HG03097 (cell line): ENCODE data around the gene CDK14.
"Not testable (repeated sequence)": the region's sequence is repeated elsewhere in the genome, so short reads cannot be mapped to it uniquely, and the experiment has no call there.

Experiments
- ATAC-seq: cut with Tn5 transposase; IDR thresholded peaks from one replicate; pipeline ENCODE4 v1.9.1; 2021; ENCODE audit not compliant: unreplicated experiment, low FRiP score

CDK14 gene

GRCh38 chr7:90626013-90626412, 29.9 kb downstream of the CDK14 start:
- no peak for ATAC-seq

GRCh38 chr7:90629297-90629918, 33.3 kb downstream of the CDK14 start:
- peak; percentile 74 for ATAC-seq

DNA sequence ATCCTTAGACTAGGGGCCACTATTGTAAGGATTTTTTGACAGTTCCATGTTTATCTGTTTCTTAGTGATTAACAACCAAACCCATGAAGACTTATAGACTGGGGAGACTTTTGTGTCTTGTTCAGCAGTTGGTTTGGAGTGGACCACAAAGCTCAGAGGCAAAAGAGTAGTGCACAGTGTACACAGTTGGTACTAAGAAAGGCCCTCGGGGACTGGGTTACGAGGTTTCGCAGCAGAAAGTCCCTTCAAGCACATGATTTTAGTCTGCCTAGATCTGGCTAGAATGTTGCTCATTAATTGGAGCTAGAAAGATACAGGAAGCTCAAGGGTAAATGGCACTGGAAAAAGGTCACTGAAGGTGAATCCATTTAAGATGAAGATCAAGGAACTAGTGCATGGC, 35.4 kb downstream of the CDK14 start:
- no peak for ATAC-seq

- not testable (repeated sequence) for ATAC-seq
These were observed 43.6 kb downstream of the CDK14 start for GRCh38 chr7:90639683-90640082.

GRCh38 chr7:90642978-90643377, 46.9 kb downstream of the CDK14 start:
- no peak for ATAC-seq

GRCh38 chr7:90645784-90646183, 49.7 kb downstream of the CDK14 start:
- ATAC-seq, result peak; percentile 57

- peak; percentile 46 for ATAC-seq
These were observed 52.0 kb downstream of the CDK14 start for GRCh38 chr7:90648107-90648506.

DNA sequence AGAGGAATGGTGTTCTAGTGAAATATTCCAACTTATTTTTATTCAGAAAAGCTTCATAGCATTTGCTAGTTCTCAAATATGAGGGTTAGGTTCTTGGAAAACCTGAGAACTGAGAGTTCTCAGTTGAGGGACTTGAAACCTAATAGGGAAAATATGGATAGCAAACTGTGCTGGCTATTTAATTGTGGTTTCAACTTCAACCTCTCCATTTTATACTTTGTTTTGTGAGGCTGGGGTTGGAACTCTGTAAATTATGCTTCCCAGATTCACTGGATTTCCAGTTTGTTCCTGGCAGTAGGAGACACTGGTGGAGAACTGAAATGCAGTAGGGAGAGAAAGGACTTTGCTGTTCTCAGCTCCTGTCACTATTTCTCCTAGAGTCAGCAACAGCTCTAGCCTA, 52.7 kb downstream of the CDK14 start:
- ATAC-seq, result no peak

DNA sequence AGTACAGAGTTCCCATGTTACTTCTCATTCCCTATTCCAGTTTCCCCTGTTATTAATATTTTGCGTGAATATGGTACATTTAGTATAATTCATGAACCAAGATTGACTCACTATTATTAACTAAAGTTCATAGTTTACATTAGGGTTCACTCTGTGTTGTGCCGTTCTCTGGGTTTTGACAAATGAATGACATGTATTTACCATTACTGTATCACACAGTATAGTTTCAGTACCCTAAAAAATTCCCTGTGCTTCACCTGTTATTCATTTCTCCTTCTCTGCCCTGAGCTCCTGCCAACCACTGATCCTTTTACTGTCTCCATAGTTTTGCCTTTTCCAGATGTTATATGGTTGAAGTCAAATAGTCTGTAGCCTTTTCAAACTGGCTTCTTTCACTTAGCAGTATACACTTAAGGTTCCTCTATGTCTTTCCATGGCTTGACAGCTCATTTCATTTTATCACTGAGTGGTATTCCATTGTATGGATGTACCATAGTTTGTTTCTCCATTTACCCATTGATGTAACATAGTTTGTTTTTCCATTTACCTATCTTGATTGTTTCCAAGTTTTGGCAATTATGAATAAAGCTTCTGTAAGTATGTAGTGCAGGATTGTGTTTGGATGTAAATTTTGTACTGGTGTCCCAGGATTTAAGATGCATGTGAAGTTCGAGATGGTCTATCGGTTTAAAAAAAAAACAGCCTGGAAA, 58.8 kb downstream of the CDK14 start:
- ATAC-seq, result no peak

DNA sequence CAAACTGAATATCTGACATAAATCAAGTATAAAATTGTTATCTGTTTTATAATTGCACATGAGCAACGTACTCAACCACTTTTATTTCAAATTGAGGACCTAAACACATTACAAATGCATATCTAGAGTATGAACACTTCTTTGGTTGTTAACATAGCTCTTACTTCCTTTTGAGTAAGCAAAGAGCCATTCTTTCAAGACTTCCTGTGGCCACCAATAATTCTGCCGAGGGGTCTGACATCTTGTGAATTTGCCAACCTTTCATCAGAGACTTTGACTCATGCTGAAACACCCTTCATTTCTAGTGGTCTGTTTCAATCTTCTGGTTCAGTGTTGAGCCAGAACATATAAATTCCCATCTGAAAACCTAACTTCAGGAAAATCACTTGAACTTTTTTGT, 59.4 kb downstream of the CDK14 start:
- peak; percentile 75 for ATAC-seq

DNA sequence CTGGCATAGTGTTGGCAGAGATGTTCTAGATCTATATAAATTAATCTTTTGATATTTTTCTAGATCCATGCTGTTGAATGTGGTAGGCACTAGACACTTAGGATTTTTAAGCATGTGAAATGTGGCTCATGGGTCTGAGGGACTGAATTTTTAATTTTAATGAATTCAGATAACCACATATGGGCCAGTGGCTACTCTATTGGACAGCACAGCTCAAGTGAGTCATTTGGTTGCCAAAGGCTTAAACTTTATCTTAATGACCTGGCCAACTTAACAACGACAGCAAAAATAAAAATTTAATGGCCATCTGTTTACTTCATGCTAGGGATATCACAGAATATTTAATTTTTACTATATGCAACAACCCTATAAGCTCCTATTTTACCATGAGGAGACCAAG, 61.4 kb downstream of the CDK14 start:
- no peak for ATAC-seq

GRCh38 chr7:90660100-90660499, 64.0 kb downstream of the CDK14 start:
- no peak for ATAC-seq

DNA sequence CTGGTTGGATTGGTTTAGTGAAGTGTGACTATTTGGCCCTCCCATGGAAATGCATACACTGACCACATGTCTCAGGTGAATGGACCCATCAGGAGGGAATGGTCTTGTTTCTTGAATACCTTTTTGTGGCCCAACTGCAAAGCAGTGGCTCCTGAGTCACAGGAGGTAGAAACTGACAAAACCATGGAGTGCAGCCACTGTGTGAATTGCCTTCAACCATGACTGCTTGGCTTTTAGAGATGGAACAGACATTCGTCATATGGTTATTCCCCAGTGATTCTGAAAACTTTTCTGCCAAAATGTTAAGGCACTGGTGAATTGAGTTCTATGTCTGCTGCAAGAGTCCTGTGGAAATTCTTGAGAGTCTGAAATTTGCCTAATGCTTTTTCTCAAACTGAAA, 64.7 kb downstream of the CDK14 start:
- peak; percentile 63 for ATAC-seq

DNA sequence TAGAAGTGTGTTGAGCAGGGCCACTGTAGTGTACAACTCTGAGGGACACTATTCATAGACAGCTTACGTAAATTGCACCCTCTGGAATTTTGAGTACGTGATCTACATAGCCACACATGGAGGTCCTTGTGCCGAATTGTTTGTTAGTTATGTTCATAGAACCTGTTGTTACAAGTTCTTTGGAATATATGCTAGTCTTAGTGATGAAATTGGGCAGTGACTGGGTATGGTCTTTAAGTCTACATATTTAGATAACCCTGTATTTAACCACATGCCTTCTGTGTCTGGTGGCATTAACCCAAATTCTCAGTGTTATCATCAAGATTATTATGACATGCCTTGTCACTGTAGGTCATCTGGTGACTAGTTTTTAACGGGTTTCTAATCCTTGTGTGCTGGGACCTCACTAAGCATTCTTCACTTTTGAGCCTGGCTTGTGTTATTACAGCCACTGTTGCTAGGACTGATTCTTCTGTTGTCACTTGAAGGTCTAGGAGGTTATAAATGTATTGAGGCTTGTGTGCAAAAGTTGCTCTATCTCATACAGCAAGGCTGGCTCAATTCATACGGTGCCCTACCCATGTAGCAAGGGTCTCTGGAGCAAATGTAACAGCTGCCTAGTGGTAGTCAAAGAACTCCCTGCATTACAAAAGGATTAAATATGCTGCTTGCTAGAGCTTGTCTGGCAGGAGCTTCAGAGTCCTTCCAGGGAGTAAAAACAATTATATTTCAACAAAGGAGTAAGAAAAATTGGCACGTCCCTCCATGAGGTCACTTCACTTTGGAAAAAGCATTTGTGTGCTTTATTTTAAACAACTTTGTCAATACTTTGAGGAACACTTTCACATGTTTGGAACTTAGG, 65.4 kb downstream of the CDK14 start:
- ATAC-seq, result peak; percentile 6

DNA sequence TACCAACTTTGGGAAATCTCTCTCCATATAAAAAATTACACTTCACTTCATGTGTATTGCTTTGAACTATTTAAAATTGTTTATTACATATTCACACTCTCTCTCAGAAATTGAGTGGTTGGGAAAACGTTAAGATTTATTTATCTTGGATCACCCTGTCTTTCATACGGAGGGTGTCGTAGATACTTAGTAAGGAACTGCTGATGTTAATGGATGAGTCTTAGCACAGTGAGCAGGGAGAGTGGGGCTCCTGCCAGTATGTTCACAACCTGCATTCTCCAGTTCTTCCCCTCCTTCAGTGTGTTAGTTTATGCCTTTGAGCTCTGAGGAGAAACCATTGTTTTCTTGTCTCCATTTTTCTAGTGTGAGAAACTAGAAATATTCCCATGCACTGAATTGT, 67.1 kb downstream of the CDK14 start:
- no peak for ATAC-seq

GRCh38 chr7:90666186-90666585, 70.1 kb downstream of the CDK14 start:
- ATAC-seq, result no peak

- ATAC-seq, result no peak
These were observed 72.9 kb downstream of the CDK14 start for GRCh38 chr7:90668992-90669391.

DNA sequence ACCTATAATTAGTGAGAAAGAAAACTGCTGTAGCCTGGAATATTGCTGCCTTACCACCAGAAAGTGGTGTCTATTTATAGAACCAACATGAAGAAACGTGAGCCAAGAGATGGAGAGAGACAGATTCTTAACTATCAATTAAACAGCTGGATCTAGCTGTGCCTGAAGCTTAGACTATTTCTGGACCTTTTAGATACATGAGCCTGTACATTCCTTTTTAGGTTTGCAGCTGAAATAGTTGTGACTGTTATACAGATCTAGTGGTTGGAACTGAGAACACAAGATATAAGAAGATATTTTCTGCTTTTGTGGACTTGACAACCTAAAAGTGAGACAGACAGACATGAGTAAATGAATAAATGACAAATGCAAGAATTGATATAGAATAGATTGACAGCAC, 73.4 kb downstream of the CDK14 start:
- no peak for ATAC-seq

- no peak for ATAC-seq
These were observed 75.5 kb downstream of the CDK14 start for GRCh38 chr7:90671571-90671970.

DNA sequence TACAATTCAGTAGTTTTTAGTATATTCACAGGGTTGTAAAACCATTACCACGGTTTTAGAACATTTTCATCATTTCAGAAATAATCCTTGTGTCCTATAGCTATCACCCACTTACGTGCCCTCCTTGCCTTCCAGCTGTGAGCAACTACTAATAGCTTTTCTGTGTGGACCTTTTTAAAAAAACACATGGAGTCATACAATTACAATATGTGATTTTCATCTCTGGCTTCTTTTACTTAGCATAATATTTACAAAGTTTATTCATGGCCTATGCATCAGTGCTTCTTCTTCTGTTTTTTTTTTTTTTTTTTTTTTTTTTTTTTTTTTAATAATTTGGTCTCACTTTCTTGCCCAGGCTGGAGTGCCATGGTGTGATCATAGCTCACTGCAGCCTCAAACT, 76.1 kb downstream of the CDK14 start:
- no peak for ATAC-seq

GRCh38 chr7:90674625-90675024, 78.5 kb downstream of the CDK14 start:
- no peak for ATAC-seq

DNA sequence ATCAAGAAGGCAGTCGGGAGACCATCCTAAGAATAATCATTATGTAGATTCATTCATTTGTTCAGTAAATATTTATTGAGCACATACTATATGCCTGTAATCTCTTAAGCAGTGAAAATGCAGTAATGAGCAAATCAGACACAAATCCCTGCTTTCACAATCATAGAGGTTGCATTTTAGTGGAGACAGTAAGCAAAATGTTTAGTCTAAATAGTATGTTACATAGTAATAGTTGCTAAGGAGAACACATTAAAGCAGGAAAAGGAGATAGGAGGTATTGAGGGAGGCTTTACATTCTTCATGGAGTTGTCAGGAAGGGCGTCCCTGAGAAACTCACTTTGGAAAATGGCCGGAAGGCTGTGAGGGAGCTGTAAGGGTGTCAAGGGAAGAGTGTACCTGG, 79.9 kb downstream of the CDK14 start:
- ATAC-seq, result no peak
